H1 (cell line): ENCODE measurements around the gene SSH2. TPM values are rescaled to one million over a fixed set of nuclear protein-coding genes. Genes with fewer than 3 reads are reported as not detected.
A peak's percentile ranks its signal among the peaks of the same experiment; 100 is the strongest.

Experiments
- CTCF ChIA-PET: fragments of 300-600 bp; sonication (Branson Sonifier 250); formaldehyde crosslinking; loops from one replicate; lab custom pipeline; 2021; ENCODE audit not compliant: partially characterized antibody; lab: Charles Lee
- POLR2A ChIA-PET: fragments of 300-600 bp; sonication (Branson Sonifier 250); formaldehyde crosslinking; loops from one replicate; lab custom pipeline; 2021; ENCODE audit warnings: inconsistent platforms; ENCODE audit not compliant: partially characterized antibody; lab: Charles Lee
- DNase-seq, 2 experiments: peaks; one replicate each; pipeline versions ENCODE4 v3.0.0 to v3.0.0-alpha.2; 2010 to 2022; ENCODE audit warnings: low spot score in 2 of 2, low read depth in 1 of 2, mixed read lengths in 1 of 2
- FAIRE-seq: peaks from 2 replicates; lab custom pipeline; 2011; peaks lifted over from hg19 to GRCh38; lab: Jason Lieb, UNC
- H2AFZ ChIP-seq: 2 replicates; pipeline ENCODE4 v1.8.1; 2012; ENCODE audit warnings: low read length, inconsistent platforms
- H2AK5ac ChIP-seq: 2 replicates; pipeline ENCODE4 v1.6.1; 2013; ENCODE audit warnings: low read depth, low read length
- H2BK120ac ChIP-seq: replicated peaks from 2 replicates; pipeline ENCODE3; 2013; ENCODE audit warnings: low read depth, low read length, inconsistent platforms
- H2BK12ac ChIP-seq: 2 replicates; pipeline ENCODE4 v1.6.1; 2013; ENCODE audit warnings: low read depth, low read length
- H2BK15ac ChIP-seq: 2 replicates; pipeline ENCODE4 v1.6.1; 2013; ENCODE audit warnings: low read length
- H2BK20ac ChIP-seq: 2 replicates; pipeline ENCODE4 v1.6.1; 2013; ENCODE audit warnings: low read length
- H2BK5ac ChIP-seq: 2 replicates; pipeline ENCODE4 v1.6.1; 2013; ENCODE audit warnings: low read depth, low read length
- H3K14ac ChIP-seq: 2 replicates; pipeline ENCODE4 v1.6.1; 2013; ENCODE audit warnings: inconsistent platforms; ENCODE audit not compliant: insufficient read length
- H3K18ac ChIP-seq: 2 replicates; pipeline ENCODE4 v1.6.1; 2013; ENCODE audit warnings: low read length; ENCODE audit errors: extremely low read depth
- H3K23ac ChIP-seq: 2 replicates; pipeline ENCODE4 v1.6.1; 2013; ENCODE audit warnings: inconsistent platforms; ENCODE audit not compliant: insufficient read length
- H3K23me2 ChIP-seq: 2 replicates; pipeline ENCODE4 v1.6.1; 2013; ENCODE audit warnings: low read depth, low read length
- H3K27ac ChIP-seq: 2 replicates; pipeline ENCODE4 v1.6.1; 2011; ENCODE audit warnings: low read depth, low read length, inconsistent platforms
- H3K27me3 ChIP-seq, 4 experiments: replicated peaks in 1 of 4; 1 replicate in 1 of 4; 2 replicates in 3 of 4; pipeline versions ENCODE4 v1.6.1 to v1.8.1; 2011 to 2013; ENCODE audit warnings: low read length in 3 of 4, mild to moderate bottlenecking in 3 of 4, inconsistent platforms in 2 of 4, mixed read lengths in 2 of 4, moderate library complexity in 1 of 4; ENCODE audit not compliant: control insufficient read depth in 3 of 4, insufficient read depth in 3 of 4; ENCODE audit errors: extremely low read depth in 1 of 4
- H3K36me3 ChIP-seq, 4 experiments: 2 replicates each; pipeline versions ENCODE4 v1.6.1 to v1.8.1; 2011 to 2013; ENCODE audit warnings: mild to moderate bottlenecking in 4 of 4, low read length in 3 of 4, moderate library complexity in 2 of 4, control low read depth in 1 of 4, inconsistent platforms in 1 of 4; ENCODE audit not compliant: insufficient read depth in 4 of 4, control insufficient read depth in 2 of 4
- H3K4ac ChIP-seq: replicated peaks from 2 replicates; pipeline ENCODE3; 2013; ENCODE audit warnings: low read length, low read depth, mixed read lengths, inconsistent platforms; ENCODE audit not compliant: insufficient read length
- H3K4me1 ChIP-seq, 4 experiments: replicated peaks in 1 of 4; 1 replicate in 1 of 4; 2 replicates in 3 of 4; pipeline versions ENCODE4 v1.6.1 to v1.8.1; 2011 to 2013; ENCODE audit warnings: low read length in 3 of 4, inconsistent platforms in 2 of 4, mixed read lengths in 1 of 4; ENCODE audit not compliant: insufficient read depth in 4 of 4, control insufficient read depth in 3 of 4
- H3K4me2 ChIP-seq, 2 experiments: 2 replicates each; pipeline versions ENCODE4 v1.6.1 to v1.8.1; 2011 to 2013; ENCODE audit warnings: low read depth in 2 of 2, low read length in 2 of 2, control low read depth in 1 of 2, inconsistent platforms in 1 of 2, mild to moderate bottlenecking in 1 of 2; ENCODE audit not compliant: insufficient read depth in 1 of 2
- H3K4me3 ChIP-seq, 4 experiments: fragments of 200-600, 300-600 bp in 1 of 4; sonication (generic), shearing (Covaris generic), sonication (Bioruptor Twin) in 1 of 4; 2 replicates each; pipeline versions ENCODE4 v1.5.1 to v1.8.1; 2011 to 2016; ENCODE audit warnings: low read length in 4 of 4, low read depth in 3 of 4, control low read depth in 2 of 4, inconsistent platforms in 2 of 4, mild to moderate bottlenecking in 2 of 4, mixed read lengths in 1 of 4, moderate library complexity in 1 of 4; ENCODE audit not compliant: insufficient read depth in 2 of 4; ENCODE audit errors: extremely low read depth in 1 of 4
- H3K56ac ChIP-seq: replicated peaks from 2 replicates; pipeline ENCODE3; 2013; ENCODE audit warnings: low read depth, mild to moderate bottlenecking, mixed read lengths, low read length, inconsistent platforms; ENCODE audit not compliant: insufficient read length
- H3K79me1 ChIP-seq: 2 replicates; pipeline ENCODE4 v1.6.1; 2013; ENCODE audit warnings: low read depth, low read length, control low read depth
- H3K79me2 ChIP-seq, 2 experiments: 2 replicates each; pipeline versions ENCODE4 v1.6.1 to v1.8.1; 2012 to 2013; ENCODE audit warnings: low read length in 2 of 2, mild to moderate bottlenecking in 2 of 2, inconsistent platforms in 1 of 2; ENCODE audit not compliant: insufficient read depth in 2 of 2, control insufficient read depth in 1 of 2
- H3K9ac ChIP-seq, 4 experiments: replicated peaks in 1 of 4; 1 replicate in 1 of 4; 2 replicates in 3 of 4; pipeline versions ENCODE4 v1.6.1 to v1.8.1; 2011 to 2013; ENCODE audit warnings: low read depth in 3 of 4, low read length in 3 of 4, control low read depth in 2 of 4, mild to moderate bottlenecking in 2 of 4, moderate library complexity in 2 of 4, inconsistent platforms in 1 of 4; ENCODE audit errors: extremely low read depth in 1 of 4
- H3K9me3 ChIP-seq, 2 experiments: 2 replicates each; pipeline versions ENCODE4 v1.6.1 to v1.8.1; 2012 to 2013; ENCODE audit warnings: mild to moderate bottlenecking in 2 of 2, moderate library complexity in 2 of 2, control low read depth in 1 of 2, inconsistent platforms in 1 of 2, low read depth in 1 of 2, low read length in 1 of 2, mixed read lengths in 1 of 2; ENCODE audit not compliant: insufficient read depth in 2 of 2
- H4K20me1 ChIP-seq, 2 experiments: replicated peaks in 1 of 2; 2 replicates each; pipeline versions ENCODE3 to v1.8.1; 2011 to 2013; ENCODE audit warnings: inconsistent platforms in 2 of 2, low read length in 2 of 2, mild to moderate bottlenecking in 1 of 2; ENCODE audit not compliant: insufficient read depth in 2 of 2, control insufficient read depth in 1 of 2
- H4K5ac ChIP-seq: 2 replicates; pipeline ENCODE4 v1.6.1; 2013; ENCODE audit warnings: low read length, low read depth, mixed read lengths, inconsistent platforms; ENCODE audit not compliant: insufficient read length
- H4K8ac ChIP-seq: 2 replicates; pipeline ENCODE4 v1.8.0; 2013; ENCODE audit warnings: mild to moderate bottlenecking, moderate library complexity, low read length, inconsistent platforms; ENCODE audit not compliant: insufficient read depth; ENCODE audit errors: extremely low read depth
- H4K91ac ChIP-seq: replicated peaks from 2 replicates; pipeline ENCODE3; 2013; ENCODE audit warnings: low read length, mixed read lengths, inconsistent platforms; ENCODE audit not compliant: insufficient read length
- JUN ChIP-seq: IDR thresholded peaks from 2 replicates; pipeline ENCODE4 v1.6.1; 2011; ENCODE audit warnings: low read depth, mild to moderate bottlenecking, improper control_type of control experiment, low read length
- NRF1 ChIP-seq: IDR thresholded peaks from 2 replicates; pipeline ENCODE4 v1.6.1; 2011; ENCODE audit warnings: mild to moderate bottlenecking, low read depth, low read length, improper control_type of control experiment
- PHF8 ChIP-seq: fragments of 200-600 bp; sonication (generic); conservative IDR thresholded peaks from 2 replicates; pipeline ENCODE4 v1.7.1; 2012; ENCODE audit warnings: low read depth, mild to moderate bottlenecking, inconsistent platforms, low read length, moderate library complexity
- SRF ChIP-seq: IDR thresholded peaks from 2 replicates; pipeline ENCODE4 v1.6.1; 2011; ENCODE audit warnings: mild to moderate bottlenecking, low read depth, low read length, moderate library complexity
- TEAD4 ChIP-seq: IDR thresholded peaks from 2 replicates; pipeline ENCODE4 v1.6.1; 2012; ENCODE audit warnings: low read depth, low read length, inconsistent platforms, mixed read lengths
- ZNF274 ChIP-seq: IDR thresholded peaks from 2 replicates; pipeline ENCODE4 v1.7.0; 2012; ENCODE audit warnings: low read length, borderline replicate concordance; ENCODE audit errors: extremely low read depth
- polyA plus RNA-seq, 7 experiments: library from polyadenylated mRNA; depleted of rRNA in 3 of 7; stranded (reverse) in 5 of 7; unstranded in 2 of 7; fragments of >200 nt in 5 of 7; fragments of 200-250 nt in 2 of 7; gene quantifications; 1 replicate in 5 of 7; 2 replicates in 1 of 7; 4 replicates in 1 of 7; pipeline versions ENCODE4 v1.2.1 to v1.2.3, GENCODE V29; 2011 to 2013; ENCODE audit warnings: missing spikeins in 2 of 7, mixed read lengths in 2 of 7
- total RNA-seq: library from RNA; stranded (reverse); fragmentation: NEBNext Ultra II Directional; extraction: Animal tissue kit (Norgen Biotek cat#: 25700); gene quantifications from 2 replicates; pipeline ENCODE4 v1.2.1, GENCODE V29; 2021

Gene SSH2
- total and polyA plus RNA-seq, 2 of the 8 experiments (the other 6 are each of a cell fraction or from before 2014, with no cell fraction given): 5.2 to 15.9 TPM

DNA sequence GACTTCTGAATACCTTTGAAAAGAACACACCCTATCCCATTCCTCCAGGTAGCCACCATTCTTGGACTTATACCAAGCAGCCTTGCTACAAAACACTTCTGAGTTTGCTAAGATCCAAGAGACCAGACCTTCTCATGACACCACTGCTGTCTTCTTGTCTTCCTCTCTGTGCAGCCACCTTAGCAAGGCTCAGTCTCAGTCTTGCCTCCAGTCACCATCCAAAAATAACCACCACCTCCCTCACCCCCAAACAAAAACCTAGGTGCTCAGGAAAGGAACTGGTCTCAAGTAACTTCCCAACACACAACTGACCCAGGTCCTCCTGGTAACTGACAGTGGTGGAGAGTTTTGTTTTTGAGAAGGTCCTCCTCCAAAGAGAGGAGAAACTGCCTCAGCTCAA lies 216.4 kb downstream of the SSH2 start:
- no peak overlapping the region for H2AK5ac ChIP-seq
- H3K79me2 ChIP-seq: no peaks in the 10 kb centered on the region
- no peak overlapping the region for H3K4ac ChIP-seq
- H3K56ac ChIP-seq: no peak overlapping the region
- ChIA-PET POLR2A (no interaction called here), CTCF (interaction anchor here (0.6 kb wide), 2 partner anchors 37 to 793 kb away, joined by 3 read pairs; no protein-coding TSS in a partner anchor)
- H3K36me3 ChIP-seq: no peaks in the 10 kb centered on the region
- H2BK5ac ChIP-seq: no peak overlapping the region
- no peak for DNase-seq
- 0 out of 2 replicates have a peak overlapping the region, but pooled peaks have one; percentile 1 for H2BK12ac ChIP-seq
- no peak overlapping the region for H4K91ac ChIP-seq
- H3K4me2 ChIP-seq: no peak overlapping the region
- peaks cover 0 to 15% (median under 1%) of the 10 kb centered on the region in 4 experiments; a peak in 2 of 7 replicates for H3K4me1 ChIP-seq
- H3K4me3 ChIP-seq: no peak overlapping the region
- H2BK20ac ChIP-seq: no peak overlapping the region
- no peak overlapping the region for H3K27ac ChIP-seq
- no peaks in the 10 kb centered on the region for H3K23me2 ChIP-seq
- H2BK120ac ChIP-seq: no peak overlapping the region
- H3K14ac ChIP-seq: no peak overlapping the region
- H3K9me3 ChIP-seq: no peaks in the 10 kb centered on the region
- H4K5ac ChIP-seq: no peak overlapping the region
- FAIRE-seq: no peak
- no peaks in the 10 kb centered on the region for H3K27me3 ChIP-seq
- no peak overlapping the region for H2BK15ac ChIP-seq
- H3K79me1 ChIP-seq: no peaks in the 10 kb centered on the region
- no peak overlapping the region for H3K23ac ChIP-seq
- no peaks in the 10 kb centered on the region for H4K20me1 ChIP-seq
- no peak overlapping the region for H3K18ac ChIP-seq
- TF ChIP-seq TEAD4 (no peak), PHF8 (no peak), SRF (no peak), ZNF274 (no peak), JUN (no peak), NRF1 (no peak)
- H4K8ac ChIP-seq: no peak overlapping the region
- H3K9ac ChIP-seq: no peak overlapping the region
- H2AFZ ChIP-seq: no peak overlapping the region
